SK-N-SH treated with all-trans-retinoic acid at 6 μM for 48 hours (cell line): ENCODE results near the gene SAMD8.

Experiments
- ATAC-seq: fragments of 200-7000 bp; cut with Tn5 transposase; 3 replicates; pipeline ENCODE4 v1.9.1; 2020; ENCODE audit warnings: mild to moderate bottlenecking, moderate library complexity
- ARNTL ChIP-seq: fragments of 450-650 bp; formaldehyde crosslinking; IDR thresholded peaks from 2 replicates; pipeline ENCODE4 v1.5.0; 2020; ENCODE audit warnings: low read depth, mild to moderate bottlenecking, moderate library complexity, borderline replicate concordance
- BACH2 ChIP-seq: fragments of 250-450 bp; sonication (Bioruptor Pico); IDR thresholded peaks from 2 replicates; pipeline ENCODE4 v1.9.0; 2021; ENCODE audit warnings: mild to moderate bottlenecking, borderline replicate concordance
- CREB5 ChIP-seq: fragments of 250-450 bp; sonication (Bioruptor Pico); IDR thresholded peaks from 2 replicates; pipeline ENCODE4 v1.5.1; 2020; ENCODE audit warnings: low read depth, mild to moderate bottlenecking, moderate library complexity
- CSDC2 ChIP-seq: fragments of 250-450 bp; sonication (Bioruptor Pico); IDR thresholded peaks from 2 replicates; pipeline ENCODE4 v1.5.0; 2020; ENCODE audit warnings: mild to moderate bottlenecking, moderate library complexity
- CSRNP3 ChIP-seq: fragments of 250-450 bp; sonication (Bioruptor Pico); IDR thresholded peaks from 2 replicates; pipeline ENCODE4 v1.5.1; 2021; ENCODE audit warnings: mild to moderate bottlenecking, moderate library complexity
- ESRRG ChIP-seq: fragments of 250-450 bp; sonication (Bioruptor Pico); IDR thresholded peaks from 2 replicates; pipeline ENCODE4 v1.6.1; 2021; ENCODE audit warnings: mild to moderate bottlenecking
- GLIS3 ChIP-seq: fragments of 250-450 bp; sonication (Bioruptor Pico); IDR thresholded peaks from 2 replicates; pipeline ENCODE4 v1.5.0; 2020; ENCODE audit warnings: mild to moderate bottlenecking, moderate library complexity
- ISL1 ChIP-seq: fragments of 250-450 bp; sonication (Bioruptor Pico); IDR thresholded peaks from 2 replicates; pipeline ENCODE4 v2.1.2; 2022; ENCODE audit warnings: mild to moderate bottlenecking, moderate library complexity
- PATZ1 ChIP-seq: fragments of 250-450 bp; sonication (Bioruptor Pico); IDR thresholded peaks from 2 replicates; pipeline ENCODE4 v1.8.0; 2020; ENCODE audit warnings: mild to moderate bottlenecking, moderate library complexity, borderline replicate concordance
- POU6F1 ChIP-seq: fragments of 250-450 bp; sonication (Bioruptor Pico); IDR thresholded peaks from 2 replicates; pipeline ENCODE4 v1.8.0; 2021; ENCODE audit warnings: low read depth, mild to moderate bottlenecking, moderate library complexity, borderline replicate concordance
- PPARA ChIP-seq: fragments of 250-450 bp; sonication (Bioruptor Pico); IDR thresholded peaks from 2 replicates; pipeline ENCODE4 v1.5.0; 2020; ENCODE audit warnings: mild to moderate bottlenecking, borderline replicate concordance
- RARB ChIP-seq: fragments of 250-450 bp; sonication (Bioruptor Pico); IDR thresholded peaks from 2 replicates; pipeline ENCODE4 v1.8.0; 2021; ENCODE audit warnings: mild to moderate bottlenecking, moderate library complexity
- SNAI2 ChIP-seq: fragments of 250-450 bp; sonication (Bioruptor Pico); IDR thresholded peaks from 2 replicates; pipeline ENCODE4 v1.5.0; 2020; ENCODE audit warnings: mild to moderate bottlenecking, moderate library complexity
- TOX ChIP-seq: fragments of 250-450 bp; sonication (Bioruptor Pico); IDR thresholded peaks from 2 replicates; pipeline ENCODE4 v1.8.0; 2021; ENCODE audit warnings: mild to moderate bottlenecking, moderate library complexity, borderline replicate concordance
- ZC3H10 ChIP-seq: fragments of 250-450 bp; sonication (Bioruptor Pico); IDR thresholded peaks from 2 replicates; pipeline ENCODE4 v1.5.1; 2021; ENCODE audit warnings: mild to moderate bottlenecking, moderate library complexity
- ZFP3 ChIP-seq: fragments of 250-450 bp; sonication (Bioruptor Pico); IDR thresholded peaks from 2 replicates; pipeline ENCODE4 v1.5.0; 2020; ENCODE audit warnings: mild to moderate bottlenecking, moderate library complexity
- ZFP30 ChIP-seq: fragments of 450-650 bp; formaldehyde crosslinking; IDR thresholded peaks from 2 replicates; pipeline ENCODE4 v1.5.0; 2022; ENCODE audit warnings: mild to moderate bottlenecking, moderate library complexity
- ZNF70 ChIP-seq: fragments of 450-650 bp; formaldehyde crosslinking; IDR thresholded peaks from 2 replicates; pipeline ENCODE4 v1.5.0; 2020; ENCODE audit warnings: mild to moderate bottlenecking, moderate library complexity
- ZNF8 ChIP-seq: fragments of 450-650 bp; formaldehyde crosslinking; IDR thresholded peaks from 2 replicates; pipeline ENCODE4 v1.5.0; 2020; ENCODE audit warnings: mild to moderate bottlenecking, moderate library complexity

Gene SAMD8

GRCh38 chr10:75175046-75175445 lies 63.6 kb downstream of the SAMD8 start:
- TF ChIP-seq GLIS3 (no peak), CSRNP3 (CRISPR knock-in tag) (no peak), ISL1 (CRISPR knock-in tag) (no peak), ZFP30 (CRISPR knock-in tag) (no peak), CREB5 (CRISPR knock-in tag) (no peak), POU6F1 (CRISPR knock-in tag) (no peak), ZNF8 (CRISPR knock-in tag) (no peak), CSDC2 (CRISPR knock-in tag) (no peak)
- TF ChIP-seq, all 23 proteins: peak for 0
- ATAC-seq = no peak

GRCh38 chr10:75176046-75176445 lies 64.6 kb downstream of the SAMD8 start:
- TF ChIP-seq POU6F1 (CRISPR knock-in tag) = no peak
- TF ChIP-seq SNAI2 = no peak
- TF ChIP-seq TOX (CRISPR knock-in tag) = no peak
- no peak for TF ChIP-seq CSDC2 (CRISPR knock-in tag)
- TF ChIP-seq PPARA (CRISPR knock-in tag) = no peak
- TF ChIP-seq ZNF70 (CRISPR knock-in tag) = no peak
- no peak for TF ChIP-seq CSRNP3 (CRISPR knock-in tag)
- TF ChIP-seq ZNF8 (CRISPR knock-in tag) = no peak
- TF ChIP-seq ZC3H10 = no peak
- no peak for TF ChIP-seq BACH2 (CRISPR knock-in tag)
- no peak for TF ChIP-seq ISL1 (CRISPR knock-in tag)
- no peak for TF ChIP-seq PATZ1 (CRISPR knock-in tag)
- no peak for TF ChIP-seq CREB5 (CRISPR knock-in tag)
- no peak for TF ChIP-seq ARNTL (CRISPR knock-in tag)
- no peak for TF ChIP-seq ESRRG
- TF ChIP-seq GLIS3 = no peak
- TF ChIP-seq ZFP3 (CRISPR knock-in tag) = no peak
- TF ChIP-seq ZFP30 (CRISPR knock-in tag) = no peak
- TF ChIP-seq RARB (CRISPR knock-in tag) = no peak
- ATAC-seq = no peak

- no peak for TF ChIP-seq ZFP30 (CRISPR knock-in tag)
- no peak for ATAC-seq
Observed at GRCh38 chr10:75176736-75177135, 65.3 kb downstream of the SAMD8 start.
